Nasal cavity respiratory epithelium epithelial cell of viscerocranial mucosa (primary cell): ENCODE data around the gene ZNF90. TPM values are rescaled to one million over a fixed set of nuclear protein-coding genes. Genes with fewer than 3 reads are reported as not detected.

Experiments used
- total RNA-seq: library from RNA; depleted of rRNA; stranded (reverse); fragments of >200 nt; gene quantifications from 2 replicates; pipeline ENCODE4 v1.2.3, GENCODE V29; 2014

ZNF90 gene
- total RNA-seq = 2.1 and 4.7 TPM in 2 replicates

GRCh38 chr19:20077791-20078463 lies at the start of gene ZNF90:
Gene ZNF90, plus strand, starts transcription at chr19:20078000. Its CDS starts 133 bp downstream, at chr19:20078133.

GRCh38 chr19:20039203-20039723 lies 38.5 kb upstream of the ZNF90 start, which contains the start of gene ZNF682:
Gene ZNF682, minus strand, starts transcription at chr19:20039505. Its CDS starts 160 bp downstream, at chr19:20039345.

GRCh38 chr19:20167020-20167644 lies 89.3 kb downstream of the ZNF90 start, which contains the start of gene ZNF486:
Gene ZNF486, plus strand, starts transcription at chr19:20167214. Its CDS starts 117 bp downstream, at chr19:20167331.

Other genes starting within 250 kb of the ZNF90 start
- gene ZNF253, start 212.1 kb upstream of the ZNF90 start, total RNA-seq = 2.4 and 5.9 TPM in 2 replicates
- gene ZNF93, start 177.1 kb upstream of the ZNF90 start, total RNA-seq = 3.1 and 4.6 TPM in 2 replicates
- 2.1 and 2.3 TPM in 2 replicates for gene ZNF682, start 38.5 kb upstream of the ZNF90 start, total RNA-seq
- gene ZNF486, start 89.2 kb downstream of the ZNF90 start, total RNA-seq = 3.8 and 6.6 TPM in 2 replicates